A549 (cell line): Measurements from ENCODE around the gene DOCK10.

ENCODE experiments used
- CBX2 ChIP-seq: fragments of 200-600 bp; sonication (generic); IDR thresholded peaks from 2 replicates; pipeline ENCODE4 v1.6.1; 2016; ENCODE audit warnings: low read depth, mild to moderate bottlenecking, borderline replicate concordance
- CHD2 ChIP-seq: fragments of 150-350 bp; IDR thresholded peaks from 2 replicates; pipeline ENCODE4 v1.6.1; 2014; ENCODE audit warnings: low read length; ENCODE audit not compliant: partially characterized antibody
- EP300 ChIP-seq, 2 experiments: fragments of >200 bp; sonication (Bioruptor Twin); formaldehyde crosslinking; IDR thresholded peaks; 2 replicates in 1 of 2; 3 replicates in 1 of 2; pipeline ENCODE4 v1.6.1; 2016 to 2017
- ESRRA ChIP-seq: fragments of 150-350 bp; IDR thresholded peaks from 2 replicates; pipeline ENCODE4 v1.6.1; 2014; ENCODE audit warnings: mild to moderate bottlenecking, low read length, borderline replicate concordance
- MAFK ChIP-seq: fragments of 450-650 bp; IDR thresholded peaks from 2 replicates; pipeline ENCODE4 v1.6.1; 2014; ENCODE audit not compliant: partially characterized antibody
- PHF8 ChIP-seq: fragments of 200-600 bp; sonication (generic); IDR thresholded peaks from 2 replicates; pipeline ENCODE4 v1.6.1; 2016; ENCODE audit warnings: low read depth, mild to moderate bottlenecking, antibody characterized with exemption, moderate library complexity, borderline replicate concordance
- POLR2A ChIP-seq: IDR thresholded peaks from 2 replicates; pipeline ENCODE4 v1.6.1; 2012; ENCODE audit warnings: mild to moderate bottlenecking, low read length
- SMC3 ChIP-seq: fragments of >200 bp; sonication (Bioruptor Twin); formaldehyde crosslinking; IDR thresholded peaks from 3 replicates; pipeline ENCODE4 v1.6.1; 2018; ENCODE audit warnings: inconsistent platforms
- ZFP36 ChIP-seq: fragments of 450-650 bp; IDR thresholded peaks from 2 replicates; pipeline ENCODE4 v1.6.1; 2014; ENCODE audit warnings: borderline replicate concordance; ENCODE audit not compliant: partially characterized antibody
- ZNF302 ChIP-seq: fragments of 250-450 bp; sonication (Bioruptor Pico); IDR thresholded peaks from 2 replicates; pipeline ENCODE4 v1.9.0; 2021; ENCODE audit warnings: inconsistent platforms, mild to moderate bottlenecking, moderate library complexity
- TF ChIP-seq, protein P1 (sequence below): fragments of >200 bp; sonication (Bioruptor Twin); formaldehyde crosslinking; IDR thresholded peaks from 3 replicates; pipeline ENCODE4 v1.5.1; 2016
- TF ChIP-seq, protein P2 (sequence below): fragments of >200 bp; sonication (Bioruptor Twin); formaldehyde crosslinking; IDR thresholded peaks from 2 replicates; pipeline ENCODE4 v1.6.1; 2016
- TF ChIP-seq, protein P3 (sequence below): IDR thresholded peaks from 2 replicates; pipeline ENCODE4 v1.6.1; 2012; ENCODE audit warnings: low read depth, borderline replicate concordance
- TF ChIP-seq, protein P4 (sequence below): fragments of >200 bp; sonication (Bioruptor Twin); formaldehyde crosslinking; IDR thresholded peaks from 3 replicates; pipeline ENCODE4 v1.6.1; 2016

DNA sequence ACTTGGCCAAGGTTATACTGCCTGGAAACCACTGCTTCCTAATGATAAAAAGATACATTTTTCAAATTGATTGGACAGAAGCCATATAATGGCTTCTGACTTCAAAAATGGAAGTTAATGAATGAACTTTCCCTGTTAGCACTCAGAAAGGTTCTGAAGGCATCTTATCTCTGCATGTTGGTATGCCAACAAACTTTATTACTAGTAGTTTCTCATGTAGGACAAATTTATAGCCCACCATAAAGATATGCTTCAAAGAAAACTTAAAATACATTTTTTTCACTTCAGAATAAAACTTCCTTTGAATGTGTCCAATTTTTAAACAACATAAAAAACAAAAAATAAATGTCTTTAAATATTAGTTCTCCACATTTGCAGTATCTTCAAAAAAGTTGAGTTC, 10.0 kb downstream of the DOCK10 start:
- TF ChIP-seq POLR2A, result no peak
- no peak for TF ChIP-seq EP300 (IDR thresholded peaks at IDR 0.05)
- no peak for TF ChIP-seq MAFK
- TF ChIP-seq, protein P1, sequence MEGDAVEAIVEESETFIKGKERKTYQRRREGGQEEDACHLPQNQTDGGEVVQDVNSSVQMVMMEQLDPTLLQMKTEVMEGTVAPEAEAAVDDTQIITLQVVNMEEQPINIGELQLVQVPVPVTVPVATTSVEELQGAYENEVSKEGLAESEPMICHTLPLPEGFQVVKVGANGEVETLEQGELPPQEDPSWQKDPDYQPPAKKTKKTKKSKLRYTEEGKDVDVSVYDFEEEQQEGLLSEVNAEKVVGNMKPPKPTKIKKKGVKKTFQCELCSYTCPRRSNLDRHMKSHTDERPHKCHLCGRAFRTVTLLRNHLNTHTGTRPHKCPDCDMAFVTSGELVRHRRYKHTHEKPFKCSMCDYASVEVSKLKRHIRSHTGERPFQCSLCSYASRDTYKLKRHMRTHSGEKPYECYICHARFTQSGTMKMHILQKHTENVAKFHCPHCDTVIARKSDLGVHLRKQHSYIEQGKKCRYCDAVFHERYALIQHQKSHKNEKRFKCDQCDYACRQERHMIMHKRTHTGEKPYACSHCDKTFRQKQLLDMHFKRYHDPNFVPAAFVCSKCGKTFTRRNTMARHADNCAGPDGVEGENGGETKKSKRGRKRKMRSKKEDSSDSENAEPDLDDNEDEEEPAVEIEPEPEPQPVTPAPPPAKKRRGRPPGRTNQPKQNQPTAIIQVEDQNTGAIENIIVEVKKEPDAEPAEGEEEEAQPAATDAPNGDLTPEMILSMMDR, result no peak
- no peak for TF ChIP-seq ZFP36
- TF ChIP-seq, protein P2, sequence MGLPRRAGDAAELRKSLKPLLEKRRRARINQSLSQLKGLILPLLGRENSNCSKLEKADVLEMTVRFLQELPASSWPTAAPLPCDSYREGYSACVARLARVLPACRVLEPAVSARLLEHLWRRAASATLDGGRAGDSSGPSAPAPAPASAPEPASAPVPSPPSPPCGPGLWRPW, result no peak
- no peak for TF ChIP-seq SMC3
- no peak for TF ChIP-seq ZNF302 (CRISPR knock-in tag)
- TF ChIP-seq CBX2, result no peak
- no peak for TF ChIP-seq ESRRA
- TF ChIP-seq CHD2, result no peak
- TF ChIP-seq PHF8, result no peak
- TF ChIP-seq, protein P3, sequence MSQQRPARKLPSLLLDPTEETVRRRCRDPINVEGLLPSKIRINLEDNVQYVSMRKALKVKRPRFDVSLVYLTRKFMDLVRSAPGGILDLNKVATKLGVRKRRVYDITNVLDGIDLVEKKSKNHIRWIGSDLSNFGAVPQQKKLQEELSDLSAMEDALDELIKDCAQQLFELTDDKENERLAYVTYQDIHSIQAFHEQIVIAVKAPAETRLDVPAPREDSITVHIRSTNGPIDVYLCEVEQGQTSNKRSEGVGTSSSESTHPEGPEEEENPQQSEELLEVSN, result no peak
- TF ChIP-seq, protein P4, sequence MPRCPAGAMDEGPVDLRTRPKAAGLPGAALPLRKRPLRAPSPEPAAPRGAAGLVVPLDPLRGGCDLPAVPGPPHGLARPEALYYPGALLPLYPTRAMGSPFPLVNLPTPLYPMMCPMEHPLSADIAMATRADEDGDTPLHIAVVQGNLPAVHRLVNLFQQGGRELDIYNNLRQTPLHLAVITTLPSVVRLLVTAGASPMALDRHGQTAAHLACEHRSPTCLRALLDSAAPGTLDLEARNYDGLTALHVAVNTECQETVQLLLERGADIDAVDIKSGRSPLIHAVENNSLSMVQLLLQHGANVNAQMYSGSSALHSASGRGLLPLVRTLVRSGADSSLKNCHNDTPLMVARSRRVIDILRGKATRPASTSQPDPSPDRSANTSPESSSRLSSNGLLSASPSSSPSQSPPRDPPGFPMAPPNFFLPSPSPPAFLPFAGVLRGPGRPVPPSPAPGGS, result no peak
